ENCODE measurements around the gene CKS1B. TPM values are rescaled to one million over a fixed set of nuclear protein-coding genes. Genes with fewer than 3 reads are reported as not detected.

Gene CKS1B
- total RNA-seq, 1 experiment from 2014 or later: 258 TPM

- TF ChIP-seq, protein P1, sequence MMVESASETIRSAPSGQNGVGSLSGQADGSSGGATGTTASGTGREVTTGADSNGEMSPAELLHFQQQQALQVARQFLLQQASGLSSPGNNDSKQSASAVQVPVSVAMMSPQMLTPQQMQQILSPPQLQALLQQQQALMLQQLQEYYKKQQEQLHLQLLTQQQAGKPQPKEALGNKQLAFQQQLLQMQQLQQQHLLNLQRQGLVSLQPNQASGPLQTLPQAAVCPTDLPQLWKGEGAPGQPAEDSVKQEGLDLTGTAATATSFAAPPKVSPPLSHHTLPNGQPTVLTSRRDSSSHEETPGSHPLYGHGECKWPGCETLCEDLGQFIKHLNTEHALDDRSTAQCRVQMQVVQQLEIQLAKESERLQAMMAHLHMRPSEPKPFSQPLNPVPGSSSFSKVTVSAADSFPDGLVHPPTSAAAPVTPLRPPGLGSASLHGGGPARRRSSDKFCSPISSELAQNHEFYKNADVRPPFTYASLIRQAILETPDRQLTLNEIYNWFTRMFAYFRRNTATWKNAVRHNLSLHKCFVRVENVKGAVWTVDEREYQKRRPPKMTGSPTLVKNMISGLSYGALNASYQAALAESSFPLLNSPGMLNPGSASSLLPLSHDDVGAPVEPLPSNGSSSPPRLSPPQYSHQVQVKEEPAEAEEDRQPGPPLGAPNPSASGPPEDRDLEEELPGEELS (CRISPR knock-in tag; IDR thresholded peaks at IDR 0.05): 0 out of 2 replicates have a peak, but pooled peaks have one; percentile 34
Observed at GRCh38 chr1:155002464-155003226, 28.2 kb downstream of the CKS1B start, which contains the start of gene ZBTB7B (continued).

DNA sequence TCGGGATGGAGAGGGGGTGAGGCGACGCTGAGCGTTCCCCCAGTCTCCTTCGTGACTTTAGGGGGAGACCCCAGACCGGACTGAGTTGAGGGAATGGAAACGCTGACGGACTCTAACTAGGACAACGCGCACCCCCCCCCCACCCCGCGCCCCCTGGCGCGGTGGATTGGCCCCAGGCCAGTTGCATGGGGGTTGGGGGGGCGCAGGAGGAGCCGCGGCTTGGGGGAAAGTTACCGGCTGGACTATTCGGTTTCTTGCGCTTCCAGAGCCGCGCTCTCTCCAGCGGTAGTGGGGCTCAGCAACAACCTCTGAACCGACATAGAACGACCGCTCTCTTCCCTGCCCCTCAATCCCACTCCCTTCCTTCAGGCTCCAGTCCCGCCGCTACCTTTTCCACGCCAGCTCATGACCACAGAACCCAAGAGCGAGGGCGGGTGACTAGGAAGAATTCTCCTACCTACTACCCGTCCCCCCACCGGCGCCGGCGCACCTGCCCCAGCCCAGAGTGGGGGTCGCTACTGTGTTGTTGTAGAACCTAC, 28.8 kb downstream of the CKS1B start:
- Mint-ChIP-seq H3K36me3 (no peaks in the 10 kb centered on the region), H3K4me3 (peak overlapping the region; percentile 92), H3K9me3 (no peaks in the 10 kb centered on the region), H3K27me3 (ENCODE audit: low read depth) (no peaks in the 10 kb centered on the region; the same call in 1 of the 2 replicates), H3K4me1 (peaks cover 38% of the 10 kb centered on the region), H3K27ac (peak overlapping the region; percentile 78)
- no peak for ATAC-seq
- ChIA-PET POLR2A (interaction anchor here (1.0 to 13.0 kb wide), 3 partner anchors 9 to 32 kb away, joined by 5 to 176 read pairs (median 28); partner anchors contain the start of genes CKS1B and SHC1), CTCF (interaction anchor here (1.0 to 2.1 kb wide), 8 partner anchors 9 to 164 kb away, joined by 3 to 30 read pairs (median 4); partner anchors contain the start of gene SHC1)
- TF ChIP-seq CBFB (CRISPR knock-in tag; IDR thresholded peaks at IDR 0.05; ENCODE audit: low read depth) (no peak), ARID4B (CRISPR knock-in tag; IDR thresholded peaks at IDR 0.05; ENCODE audit: borderline replicate concordance) (0 out of 2 replicates have a peak, but pooled peaks have one; percentile 25)
- peak; percentile 41 for DNase-seq (ENCODE audit: low spot score)

- Mint-ChIP-seq H3K27me3 (ENCODE audit: low read depth) (no peaks in the 10 kb centered on the region), H3K4me3 (peak overlapping the region; percentile 92), H3K4me1 (peaks cover 39% of the 10 kb centered on the region), H3K27ac (peak overlapping the region; percentile 94), H3K9me3 (no peaks in the 10 kb centered on the region), H3K36me3 (no peaks in the 10 kb centered on the region)
- ATAC-seq (no peak), DNase-seq (ENCODE audit: low spot score) (peak; percentile 70)
- CTCF ChIA-PET: interaction anchor here (0.7 to 2.1 kb wide), 12 partner anchors 8 to 164 kb away, joined by 3 to 30 read pairs (median 4); partner anchors contain the start of genes ADAM15, LENEP and SHC1
- TF ChIP-seq USF2 (CRISPR knock-in tag; IDR thresholded peaks at IDR 0.05) (0 out of 2 replicates have a peak, but pooled peaks have one; percentile 34), EMX1 (CRISPR knock-in tag; IDR thresholded peaks at IDR 0.05) (no peak)
- POLR2A ChIA-PET: interaction anchor here (1.0 to 13.0 kb wide), 5 partner anchors 9 to 75 kb away, joined by 3 to 176 read pairs (median 5); partner anchors contain the start of genes CKS1B, EFNA3, EFNA4 and SHC1
Observed at GRCh38 chr1:155003766-155004351, 29.4 kb downstream of the CKS1B start.

DNA sequence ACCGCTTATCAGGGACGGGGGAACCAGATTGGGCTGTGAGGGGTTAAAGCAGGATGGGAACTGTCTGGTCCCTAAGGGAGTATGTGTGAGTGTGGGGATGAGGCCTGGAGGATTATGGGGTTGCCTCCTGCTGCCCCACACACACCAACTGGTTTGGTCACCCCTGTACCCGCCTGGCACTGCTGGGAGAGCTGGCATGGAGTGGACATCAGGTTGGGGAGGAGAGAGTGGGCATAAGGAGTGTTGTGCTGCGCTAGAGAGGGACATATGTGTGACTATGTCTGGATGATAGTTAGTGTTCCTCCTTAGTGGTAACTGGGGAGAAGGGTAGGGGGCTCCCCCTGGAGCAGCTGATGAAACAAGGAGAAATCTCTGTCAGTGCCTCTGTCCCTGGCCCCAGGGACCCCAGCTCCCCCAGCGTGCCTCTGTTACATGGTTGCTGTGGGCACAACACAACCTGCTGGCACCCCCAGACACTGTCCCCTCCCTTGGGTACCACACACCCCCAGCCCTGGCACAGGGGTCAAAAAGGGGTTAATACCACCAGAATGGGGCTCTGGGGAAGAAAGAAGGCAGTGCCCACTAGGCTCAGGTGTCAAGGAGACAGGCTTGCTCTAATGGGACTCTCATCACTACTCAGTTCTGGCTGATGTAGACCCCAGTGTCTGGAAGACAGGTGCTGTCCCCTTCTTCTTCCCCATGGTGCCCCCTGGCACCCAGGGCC, 30.0 kb downstream of the CKS1B start:
- no peak for DNase-seq (ENCODE audit: low spot score)
- H3K4me3 Mint-ChIP-seq: peak overlapping the region; percentile 92
- ChIA-PET CTCF (interaction anchor here (0.7 to 2.1 kb wide), 11 partner anchors 8 to 163 kb away, joined by 3 to 30 read pairs (median 4); partner anchors contain the start of genes ADAM15, LENEP and SHC1), POLR2A (interaction anchor here (0.5 to 13.0 kb wide), 6 partner anchors 8 to 74 kb away, joined by 3 to 176 read pairs (median 4); partner anchors contain the start of genes CKS1B, EFNA3, EFNA4 and SHC1)
- H3K9me3 Mint-ChIP-seq: no peaks in the 10 kb centered on the region
- no peaks in the 10 kb centered on the region for H3K27me3 Mint-ChIP-seq (ENCODE audit: low read depth)
- peaks cover 39% of the 10 kb centered on the region for H3K4me1 Mint-ChIP-seq
- no peaks in the 10 kb centered on the region for H3K36me3 Mint-ChIP-seq
- peak overlapping the region; percentile 94 for H3K27ac Mint-ChIP-seq
- no peak for ATAC-seq
- TF ChIP-seq ETV6 (CRISPR knock-in tag; IDR thresholded peaks at IDR 0.05) (no peak), GABPB1 (CRISPR knock-in tag; IDR thresholded peaks at IDR 0.05) (peak; percentile 84), NFE2L1 (CRISPR knock-in tag; IDR thresholded peaks at IDR 0.05) (peak; percentile 68)
- TF ChIP-seq, protein P2, sequence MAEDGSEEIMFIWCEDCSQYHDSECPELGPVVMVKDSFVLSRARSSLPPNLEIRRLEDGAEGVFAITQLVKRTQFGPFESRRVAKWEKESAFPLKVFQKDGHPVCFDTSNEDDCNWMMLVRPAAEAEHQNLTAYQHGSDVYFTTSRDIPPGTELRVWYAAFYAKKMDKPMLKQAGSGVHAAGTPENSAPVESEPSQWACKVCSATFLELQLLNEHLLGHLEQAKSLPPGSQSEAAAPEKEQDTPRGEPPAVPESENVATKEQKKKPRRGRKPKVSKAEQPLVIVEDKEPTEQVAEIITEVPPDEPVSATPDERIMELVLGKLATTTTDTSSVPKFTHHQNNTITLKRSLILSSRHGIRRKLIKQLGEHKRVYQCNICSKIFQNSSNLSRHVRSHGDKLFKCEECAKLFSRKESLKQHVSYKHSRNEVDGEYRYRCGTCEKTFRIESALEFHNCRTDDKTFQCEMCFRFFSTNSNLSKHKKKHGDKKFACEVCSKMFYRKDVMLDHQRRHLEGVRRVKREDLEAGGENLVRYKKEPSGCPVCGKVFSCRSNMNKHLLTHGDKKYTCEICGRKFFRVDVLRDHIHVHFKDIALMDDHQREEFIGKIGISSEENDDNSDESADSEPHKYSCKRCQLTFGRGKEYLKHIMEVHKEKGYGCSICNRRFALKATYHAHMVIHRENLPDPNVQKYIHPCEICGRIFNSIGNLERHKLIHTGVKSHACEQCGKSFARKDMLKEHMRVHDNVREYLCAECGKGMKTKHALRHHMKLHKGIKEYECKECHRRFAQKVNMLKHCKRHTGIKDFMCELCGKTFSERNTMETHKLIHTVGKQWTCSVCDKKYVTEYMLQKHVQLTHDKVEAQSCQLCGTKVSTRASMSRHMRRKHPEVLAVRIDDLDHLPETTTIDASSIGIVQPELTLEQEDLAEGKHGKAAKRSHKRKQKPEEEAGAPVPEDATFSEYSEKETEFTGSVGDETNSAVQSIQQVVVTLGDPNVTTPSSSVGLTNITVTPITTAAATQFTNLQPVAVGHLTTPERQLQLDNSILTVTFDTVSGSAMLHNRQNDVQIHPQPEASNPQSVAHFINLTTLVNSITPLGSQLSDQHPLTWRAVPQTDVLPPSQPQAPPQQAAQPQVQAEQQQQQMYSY (CRISPR knock-in tag; IDR thresholded peaks at IDR 0.05): no peak
- TF ChIP-seq, protein P3, sequence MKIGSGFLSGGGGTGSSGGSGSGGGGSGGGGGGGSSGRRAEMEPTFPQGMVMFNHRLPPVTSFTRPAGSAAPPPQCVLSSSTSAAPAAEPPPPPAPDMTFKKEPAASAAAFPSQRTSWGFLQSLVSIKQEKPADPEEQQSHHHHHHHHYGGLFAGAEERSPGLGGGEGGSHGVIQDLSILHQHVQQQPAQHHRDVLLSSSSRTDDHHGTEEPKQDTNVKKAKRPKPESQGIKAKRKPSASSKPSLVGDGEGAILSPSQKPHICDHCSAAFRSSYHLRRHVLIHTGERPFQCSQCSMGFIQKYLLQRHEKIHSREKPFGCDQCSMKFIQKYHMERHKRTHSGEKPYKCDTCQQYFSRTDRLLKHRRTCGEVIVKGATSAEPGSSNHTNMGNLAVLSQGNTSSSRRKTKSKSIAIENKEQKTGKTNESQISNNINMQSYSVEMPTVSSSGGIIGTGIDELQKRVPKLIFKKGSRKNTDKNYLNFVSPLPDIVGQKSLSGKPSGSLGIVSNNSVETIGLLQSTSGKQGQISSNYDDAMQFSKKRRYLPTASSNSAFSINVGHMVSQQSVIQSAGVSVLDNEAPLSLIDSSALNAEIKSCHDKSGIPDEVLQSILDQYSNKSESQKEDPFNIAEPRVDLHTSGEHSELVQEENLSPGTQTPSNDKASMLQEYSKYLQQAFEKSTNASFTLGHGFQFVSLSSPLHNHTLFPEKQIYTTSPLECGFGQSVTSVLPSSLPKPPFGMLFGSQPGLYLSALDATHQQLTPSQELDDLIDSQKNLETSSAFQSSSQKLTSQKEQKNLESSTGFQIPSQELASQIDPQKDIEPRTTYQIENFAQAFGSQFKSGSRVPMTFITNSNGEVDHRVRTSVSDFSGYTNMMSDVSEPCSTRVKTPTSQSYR (CRISPR knock-in tag; IDR thresholded peaks at IDR 0.05): 0 out of 2 replicates have a peak, but pooled peaks have one; percentile 22
